Right atrium auricular region (tissue), 2 donors: ENCODE results near the gene ZNF410. TPM values are rescaled to one million over a fixed set of nuclear protein-coding genes. Genes with fewer than 3 reads are reported as not detected.
"Not testable (repeated sequence)": the region's sequence is repeated elsewhere in the genome, so short reads cannot be mapped to it uniquely, and the experiment has no call there.

Experiments
- DNase-seq: peaks from one replicate; pipeline ENCODE4 v3.0.0-alpha.2; 2019; ENCODE audit warnings: low spot score
- H3K27ac ChIP-seq, 2 donors: fragments of 200-600 bp; sonication (generic); 1 replicate in 1 of 2; 2 replicates in 1 of 2; pipeline ENCODE4 v1.5.1; 2016 to 2019
- H3K27me3 ChIP-seq, 2 donors: fragments of 200-600 bp; sonication (generic); one replicate each; pipeline versions ENCODE4 v1.5.1 to v1.6.0; 2017 to 2019
- H3K36me3 ChIP-seq: fragments of 200-600 bp; sonication (generic); one replicate; pipeline ENCODE4 v1.5.1; 2016
- H3K4me1 ChIP-seq, 2 donors: fragments of 200-600 bp; sonication (generic); one replicate each; pipeline versions ENCODE4 v1.5.1 to v1.6.0; 2017 to 2019
- H3K4me3 ChIP-seq, 2 donors: fragments of 200-600 bp; sonication (generic); 1 replicate in 1 of 2; 2 replicates in 1 of 2; pipeline ENCODE4 v1.5.1; 2017 to 2019; ENCODE audit warnings: mild to moderate bottlenecking in 1 of 2, moderate library complexity in 1 of 2
- H3K9me3 ChIP-seq, 2 donors: fragments of 200-600 bp; sonication (generic); one replicate each; pipeline ENCODE4 v1.5.1; 2019
- total RNA-seq, 2 donors: library from RNA; depleted of rRNA; stranded (reverse); fragments of >200 nt; gene quantifications; one replicate each; pipeline ENCODE4 v1.1.0, GENCODE V29; 2016
- TF ChIP-seq, protein P1 (sequence below), 2 donors: fragments of 200-600 bp; sonication (generic); IDR thresholded peaks; one replicate each; pipeline ENCODE4 v1.5.1; 2019; ENCODE audit warnings: antibody characterized with exemption in 2 of 2

ZNF410 gene
- total RNA-seq, 2 donors from 2014 or later, result 16.2 to 23.4 TPM

- DNase-seq, result no peak
Observed at GRCh38 chr14:73896521-73896920, 9.9 kb downstream of the ZNF410 start.

DNA sequence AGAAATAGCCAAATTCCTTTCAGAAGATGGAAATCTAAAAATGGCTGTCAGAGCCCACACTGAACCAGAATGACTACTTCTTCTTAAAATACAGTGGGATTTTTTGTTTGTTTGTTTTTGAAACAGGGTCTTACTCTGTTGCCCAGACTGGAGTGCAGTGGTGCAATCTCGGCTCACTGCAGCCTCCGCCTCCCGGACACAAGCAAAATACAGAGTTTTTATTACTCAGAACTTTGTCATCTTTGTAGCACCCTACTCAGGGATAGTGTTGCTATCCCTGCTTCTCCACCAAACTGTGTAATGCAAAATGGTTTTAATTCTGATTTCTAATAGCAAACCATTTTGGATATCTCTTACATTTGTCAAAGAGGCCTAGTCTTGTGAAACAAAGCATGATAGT, 16.4 kb downstream of the ZNF410 start:
- H3K36me3 ChIP-seq, result peaks cover 71% of the 10 kb centered on the region

More at GRCh38 chr14:73896521-73896920, 9.9 kb downstream of the ZNF410 start:
- TF ChIP-seq, protein P1, sequence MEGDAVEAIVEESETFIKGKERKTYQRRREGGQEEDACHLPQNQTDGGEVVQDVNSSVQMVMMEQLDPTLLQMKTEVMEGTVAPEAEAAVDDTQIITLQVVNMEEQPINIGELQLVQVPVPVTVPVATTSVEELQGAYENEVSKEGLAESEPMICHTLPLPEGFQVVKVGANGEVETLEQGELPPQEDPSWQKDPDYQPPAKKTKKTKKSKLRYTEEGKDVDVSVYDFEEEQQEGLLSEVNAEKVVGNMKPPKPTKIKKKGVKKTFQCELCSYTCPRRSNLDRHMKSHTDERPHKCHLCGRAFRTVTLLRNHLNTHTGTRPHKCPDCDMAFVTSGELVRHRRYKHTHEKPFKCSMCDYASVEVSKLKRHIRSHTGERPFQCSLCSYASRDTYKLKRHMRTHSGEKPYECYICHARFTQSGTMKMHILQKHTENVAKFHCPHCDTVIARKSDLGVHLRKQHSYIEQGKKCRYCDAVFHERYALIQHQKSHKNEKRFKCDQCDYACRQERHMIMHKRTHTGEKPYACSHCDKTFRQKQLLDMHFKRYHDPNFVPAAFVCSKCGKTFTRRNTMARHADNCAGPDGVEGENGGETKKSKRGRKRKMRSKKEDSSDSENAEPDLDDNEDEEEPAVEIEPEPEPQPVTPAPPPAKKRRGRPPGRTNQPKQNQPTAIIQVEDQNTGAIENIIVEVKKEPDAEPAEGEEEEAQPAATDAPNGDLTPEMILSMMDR (IDR thresholded peaks at IDR 0.05), result no peak
- Histone ChIP-seq H3K27me3 (no peaks in the 10 kb centered on the region), H3K4me1 (no peaks in the 10 kb centered on the region), H3K27ac (no peak overlapping the region), H3K4me3 (no peak overlapping the region), H3K36me3 (peaks cover 75% of the 10 kb centered on the region), H3K9me3 (no peaks in the 10 kb centered on the region)

GRCh38 chr14:73909681-73910080, 23.0 kb downstream of the ZNF410 start:
- DNase-seq, result no peak
- no peak overlapping the region for H3K27ac ChIP-seq
- TF ChIP-seq, protein P1 (IDR thresholded peaks at IDR 0.05), result no peak

More for the DNA sequence above, 16.4 kb downstream of the ZNF410 start:
- no peak overlapping the region for H3K4me3 ChIP-seq
- H3K4me1 ChIP-seq, result no peaks in the 10 kb centered on the region
- DNase-seq, result no peak
- no peaks in the 10 kb centered on the region for H3K27me3 ChIP-seq
- TF ChIP-seq, protein P1 (IDR thresholded peaks at IDR 0.05), result no peak
- H3K9me3 ChIP-seq, result no peaks in the 10 kb centered on the region
- no peak overlapping the region for H3K27ac ChIP-seq

DNA sequence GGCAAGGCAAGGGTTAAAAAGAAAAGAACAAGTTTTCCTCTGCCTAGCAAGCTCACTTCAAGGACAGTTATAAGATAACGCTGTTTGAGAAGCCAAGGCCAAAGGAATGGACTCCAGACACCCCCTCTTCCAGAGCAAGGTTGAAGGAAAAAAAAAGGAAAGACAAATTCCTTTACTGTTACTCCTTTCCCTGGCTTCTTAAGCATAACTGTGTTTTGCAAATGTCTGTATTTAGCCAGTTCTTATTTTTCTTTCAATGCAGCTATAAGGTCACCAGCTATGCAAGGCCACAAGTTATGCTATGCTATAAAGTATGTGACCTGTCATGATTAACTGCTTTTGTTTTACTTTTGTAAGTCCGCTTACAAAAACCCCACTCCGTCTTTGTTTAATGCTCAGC, 26.6 kb downstream of the ZNF410 start:
- no peak for DNase-seq
- Histone ChIP-seq H3K4me1 (no peaks in the 10 kb centered on the region), H3K27ac (no peak overlapping the region), H3K36me3 (peaks cover 45% of the 10 kb centered on the region), H3K9me3 (no peaks in the 10 kb centered on the region), H3K27me3 (no peaks in the 10 kb centered on the region), H3K4me3 (no peak overlapping the region)
- TF ChIP-seq, protein P1 (IDR thresholded peaks at IDR 0.05), result no peak

More at GRCh38 chr14:73909681-73910080, 23.0 kb downstream of the ZNF410 start:
- Histone ChIP-seq H3K27me3 (no peaks in the 10 kb centered on the region), H3K36me3 (peaks cover 71% of the 10 kb centered on the region), H3K9me3 (no peaks in the 10 kb centered on the region), H3K4me3 (no peak overlapping the region), H3K4me1 (no peaks in the 10 kb centered on the region)

- Histone ChIP-seq H3K4me3 (no peak overlapping the region), H3K9me3 (no peaks in the 10 kb centered on the region), H3K27ac (no peak overlapping the region), H3K27me3 (no peaks in the 10 kb centered on the region), H3K4me1 (no peaks in the 10 kb centered on the region), H3K36me3 (peaks cover 36% of the 10 kb centered on the region)
- no peak for DNase-seq
- TF ChIP-seq, protein P1 (IDR thresholded peaks at IDR 0.05), result no peak
Observed at GRCh38 chr14:73916324-73916723, 29.7 kb downstream of the ZNF410 start.

DNA sequence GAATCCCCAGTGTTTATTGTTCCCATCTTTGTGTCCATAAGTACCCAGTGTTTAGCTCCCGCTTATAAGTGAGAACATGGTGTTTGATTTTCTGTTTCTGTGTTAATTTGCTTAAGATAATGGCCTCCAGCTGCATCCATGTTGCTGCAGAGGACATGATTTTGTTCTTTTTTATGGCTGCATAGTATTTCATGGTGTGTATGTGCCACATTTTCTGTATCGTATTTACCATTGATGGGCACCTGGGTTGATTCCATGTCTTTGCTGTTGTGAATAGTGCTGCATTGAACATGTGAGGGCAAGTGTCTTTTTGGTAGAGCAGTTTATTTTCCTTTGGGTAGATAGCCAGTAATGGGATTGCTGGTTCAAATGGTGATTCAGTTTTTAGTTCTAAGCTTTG, 32.8 kb downstream of the ZNF410 start:
- not testable (repeated sequence) for H3K4me3 ChIP-seq, H3K4me1 ChIP-seq, H3K9me3 ChIP-seq, DNase-seq, H3K27ac ChIP-seq, H3K27me3 ChIP-seq
- H3K36me3 ChIP-seq, result peaks cover 55% of the 10 kb centered on the region
